AG08396 (cell line): Measurements from ENCODE around the gene DMAC2.
"Not testable (repeated sequence)": the region's sequence is repeated elsewhere in the genome, so short reads cannot be mapped to it uniquely, and the experiment has no call there.

Experiments
- DNase-seq: peaks from one replicate; pipeline ENCODE4 v3.0.0; 2012; ENCODE audit warnings: low spot score, mixed read lengths

Gene DMAC2

GRCh38 chr19:41439441-41440222 lies at the start of gene DMAC2:
Gene DMAC2, minus strand, starts transcription at chr19:41439912. Its CDS starts 13 bp downstream, at chr19:41439899.
- DNase-seq: peak; percentile 97

GRCh38 chr19:41486953-41487352 lies 47.2 kb upstream of the DMAC2 start:
- DNase-seq: not testable (repeated sequence)

GRCh38 chr19:41484822-41485221 lies 45.1 kb upstream of the DMAC2 start:
- DNase-seq: no peak

GRCh38 chr19:41480336-41480735 lies 40.6 kb upstream of the DMAC2 start:
- DNase-seq: no peak

- no peak for DNase-seq
Observed at GRCh38 chr19:41479757-41480191, 40.1 kb upstream of the DMAC2 start.

- DNase-seq: no peak
Observed at GRCh38 chr19:41478875-41479756, 39.4 kb upstream of the DMAC2 start.

- no peak for DNase-seq
Observed at GRCh38 chr19:41478171-41478570, 38.5 kb upstream of the DMAC2 start.

- DNase-seq: no peak
Observed at GRCh38 chr19:41476583-41476982, 36.9 kb upstream of the DMAC2 start.

GRCh38 chr19:41463257-41464256 lies 23.8 kb upstream of the DMAC2 start:
- not testable (repeated sequence) for DNase-seq

GRCh38 chr19:41462497-41462896 lies 22.8 kb upstream of the DMAC2 start:
- DNase-seq: no peak

GRCh38 chr19:41457241-41457640 lies 17.5 kb upstream of the DMAC2 start:
- DNase-seq: no peak

GRCh38 chr19:41456342-41456918 lies 16.7 kb upstream of the DMAC2 start:
- DNase-seq: peak; percentile 24

- DNase-seq: no peak
Observed at GRCh38 chr19:41455936-41456335, 16.2 kb upstream of the DMAC2 start.

- DNase-seq: no peak
Observed at GRCh38 chr19:41452584-41453275, 13.0 kb upstream of the DMAC2 start.

GRCh38 chr19:41449865-41450178 lies 10.1 kb upstream of the DMAC2 start:
- no peak for DNase-seq

- peak; percentile 86 for DNase-seq
Observed at GRCh38 chr19:41449079-41449864, 9.6 kb upstream of the DMAC2 start.

GRCh38 chr19:41447732-41448332 lies 8.1 kb upstream of the DMAC2 start:
- no peak for DNase-seq

- no peak for DNase-seq
Observed at GRCh38 chr19:41445575-41445974, 5.9 kb upstream of the DMAC2 start.

GRCh38 chr19:41443813-41444455 lies 4.2 kb upstream of the DMAC2 start:
- DNase-seq: no peak
